Measurements from ENCODE around the gene ERC2.

DNA sequence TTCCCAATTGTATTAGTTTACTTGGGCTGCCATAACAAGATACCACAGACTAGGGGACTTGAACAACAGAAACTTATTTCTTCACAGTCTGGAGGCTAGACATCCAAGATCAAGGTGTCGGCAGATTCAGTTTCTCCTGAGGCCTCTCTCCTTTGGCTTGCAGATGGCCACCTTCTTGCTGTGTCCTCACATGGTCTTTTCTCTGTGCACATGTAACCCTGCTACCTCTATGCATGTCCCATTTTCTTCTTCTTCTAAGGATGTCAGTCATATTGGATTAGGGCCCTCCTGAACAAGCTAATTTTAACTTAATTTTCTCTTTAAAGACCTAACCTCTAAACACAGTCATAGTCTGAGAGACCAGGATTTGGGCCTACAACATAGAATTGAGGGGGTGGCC, 644.4 kb downstream of the ERC2 start:
- TF ChIP-seq GATA3 (IDR thresholded peaks at IDR 0.05; ENCODE audit: low read depth, low read length) (no peak), GATA2 (IDR thresholded peaks at IDR 0.05; ENCODE audit: low read depth, low read length) (no peak)

All from SH-SY5Y (cell line).